Measurements from ENCODE around the gene ADAM15. TPM values are rescaled to one million over a fixed set of nuclear protein-coding genes. Genes with fewer than 3 reads are reported as not detected.

The ADAM15 gene
- total and polyA plus RNA-seq, 12 donors, result 46.7 to 305 (median 65.0) TPM

DNA sequence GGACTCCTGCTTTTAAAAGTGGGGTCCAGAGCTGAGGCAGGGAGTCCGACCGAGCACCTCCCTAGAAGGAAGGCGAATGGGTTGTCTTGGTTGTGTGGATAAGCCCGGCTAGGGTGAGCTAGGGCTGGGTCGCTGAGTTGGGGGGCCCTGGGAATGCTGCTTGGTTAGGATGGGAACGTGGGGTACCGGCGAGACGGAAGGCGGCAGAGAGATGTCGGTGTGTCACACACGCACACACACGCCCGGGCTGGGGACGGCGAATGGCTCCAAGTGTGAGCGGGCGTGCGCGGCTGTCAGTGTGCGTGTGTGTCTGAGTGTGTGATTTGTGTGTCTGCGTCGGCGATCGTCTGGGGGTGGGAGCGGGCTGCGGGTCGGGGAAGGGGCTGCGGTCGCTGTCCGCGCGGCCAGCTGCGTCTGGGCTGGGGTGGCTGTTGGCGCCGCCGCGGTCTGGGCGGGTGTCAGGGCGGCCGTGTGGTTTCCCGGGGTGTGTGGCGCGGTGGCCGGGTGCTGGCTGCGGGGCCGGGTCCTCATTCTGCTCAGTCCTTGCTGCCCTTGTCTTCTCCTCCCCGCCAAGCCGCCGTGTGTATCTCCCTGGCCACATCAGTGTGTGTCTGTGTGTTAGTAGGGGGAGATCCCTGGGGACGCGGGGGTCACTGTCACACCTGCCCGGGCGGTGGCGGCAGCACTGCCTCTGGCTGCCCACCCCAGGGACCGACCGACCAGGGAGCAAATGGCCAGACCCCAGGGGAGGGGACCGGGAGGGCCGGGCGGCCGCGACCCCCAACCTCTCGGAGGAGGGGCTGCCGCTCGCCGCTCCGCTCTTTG, 28.6 kb downstream of the ADAM15 start:
- TF ChIP-seq, protein P1, sequence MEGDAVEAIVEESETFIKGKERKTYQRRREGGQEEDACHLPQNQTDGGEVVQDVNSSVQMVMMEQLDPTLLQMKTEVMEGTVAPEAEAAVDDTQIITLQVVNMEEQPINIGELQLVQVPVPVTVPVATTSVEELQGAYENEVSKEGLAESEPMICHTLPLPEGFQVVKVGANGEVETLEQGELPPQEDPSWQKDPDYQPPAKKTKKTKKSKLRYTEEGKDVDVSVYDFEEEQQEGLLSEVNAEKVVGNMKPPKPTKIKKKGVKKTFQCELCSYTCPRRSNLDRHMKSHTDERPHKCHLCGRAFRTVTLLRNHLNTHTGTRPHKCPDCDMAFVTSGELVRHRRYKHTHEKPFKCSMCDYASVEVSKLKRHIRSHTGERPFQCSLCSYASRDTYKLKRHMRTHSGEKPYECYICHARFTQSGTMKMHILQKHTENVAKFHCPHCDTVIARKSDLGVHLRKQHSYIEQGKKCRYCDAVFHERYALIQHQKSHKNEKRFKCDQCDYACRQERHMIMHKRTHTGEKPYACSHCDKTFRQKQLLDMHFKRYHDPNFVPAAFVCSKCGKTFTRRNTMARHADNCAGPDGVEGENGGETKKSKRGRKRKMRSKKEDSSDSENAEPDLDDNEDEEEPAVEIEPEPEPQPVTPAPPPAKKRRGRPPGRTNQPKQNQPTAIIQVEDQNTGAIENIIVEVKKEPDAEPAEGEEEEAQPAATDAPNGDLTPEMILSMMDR (IDR thresholded peaks at IDR 0.05), result no peak
- Histone ChIP-seq H3K9me3 (no peaks in the 10 kb centered on the region), H3K36me3 (no peaks in the 10 kb centered on the region), H3K27me3 (peaks cover 39 to 67% (median 53%) of the 10 kb centered on the region in 7 donors), H3K27ac (no peak overlapping the region), H3K4me3 (peak overlapping the region in 8 of 10 donors; percentile 28 to 58 (median 49)), H3K4me1 (peaks cover 29 to 61% (median 49%) of the 10 kb centered on the region in 9 donors)
- WGBS, 2 donors, result 1% methylated on average over 57 to 67 of the region's 67 CpGs
- intact Hi-C loops (cut with DNase I), result loop anchor here in 2 of 10 donors (5.0 to 10.0 kb wide), 2 partner anchors 32 to 525 kb away; partner anchors contain the start of gene UBE2Q1 (in 1 of the 2)
- DNase-seq (peak in 1 of 2 donors; percentile 18), ATAC-seq (no peak)

DNA sequence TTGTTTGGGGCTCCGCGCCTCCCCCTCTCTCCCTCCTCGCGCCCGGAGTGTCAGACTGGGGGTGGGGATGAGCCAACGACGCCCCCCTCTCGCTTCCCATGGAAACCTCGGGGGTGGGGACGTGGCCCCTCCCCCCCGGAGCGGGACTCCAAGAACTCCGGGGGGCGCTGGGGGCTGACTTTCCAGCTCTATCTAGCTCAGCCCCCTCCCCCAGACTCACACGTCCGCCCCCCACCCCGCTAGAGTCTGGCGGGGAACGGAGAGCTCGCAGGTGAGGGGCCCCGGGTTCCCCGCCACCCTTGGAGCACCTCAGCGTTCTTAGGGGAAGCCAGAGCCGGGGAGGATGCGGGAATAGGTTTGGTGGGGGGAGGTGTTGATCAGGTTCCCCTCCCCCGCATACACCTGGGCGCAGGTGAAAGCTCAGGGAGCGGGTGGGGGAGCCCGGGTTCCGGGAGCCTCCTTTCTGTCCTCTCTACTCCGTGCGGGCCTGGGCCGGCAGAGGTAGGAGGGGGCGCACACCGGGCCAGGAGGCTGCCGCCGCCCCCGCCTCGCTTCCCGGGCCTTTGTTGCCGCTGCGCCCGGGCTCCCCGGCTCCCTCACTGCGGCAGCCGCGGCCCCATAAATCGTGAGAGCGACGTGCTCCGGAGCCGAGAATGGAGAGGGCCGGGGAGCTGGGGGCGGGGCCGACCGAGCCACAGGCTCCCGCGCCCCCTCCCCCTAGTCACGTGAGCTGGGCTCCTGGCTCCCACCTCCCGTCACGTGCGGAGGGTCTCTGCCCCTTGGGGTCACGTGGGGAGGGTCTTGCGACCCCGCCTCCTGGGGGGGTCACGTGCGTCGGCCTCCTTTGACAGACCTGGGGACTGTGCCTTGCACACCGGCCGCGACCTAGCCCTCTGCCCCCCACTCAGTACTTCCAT, 29.5 kb downstream of the ADAM15 start:
- no peak overlapping the region for H3K27ac ChIP-seq
- no peaks in the 10 kb centered on the region for H3K36me3 ChIP-seq
- peak in 1 of 2 donors; percentile 19 for DNase-seq
- H3K4me1 ChIP-seq, result peaks cover 30 to 65% (median 51%) of the 10 kb centered on the region in 9 donors
- H3K9me3 ChIP-seq, result no peaks in the 10 kb centered on the region
- intact Hi-C loops (cut with DNase I), result loop anchor here in 2 of 10 donors (5.0 to 10.0 kb wide), 2 partner anchors 33 to 526 kb away; partner anchors contain the start of gene UBE2Q1 (in 1 of the 2)
- TF ChIP-seq, protein P1 (IDR thresholded peaks at IDR 0.05), result no peak
- peaks cover 39 to 67% (median 53%) of the 10 kb centered on the region in 7 donors for H3K27me3 ChIP-seq
- 1% methylated on average over 55 to 71 of the region's 71 CpGs for whole genome bisulfite sequencing, 2 donors
- ATAC-seq, result no peak
- H3K4me3 ChIP-seq, result peak overlapping the region; percentile 2 to 58 (median 33)

DNA sequence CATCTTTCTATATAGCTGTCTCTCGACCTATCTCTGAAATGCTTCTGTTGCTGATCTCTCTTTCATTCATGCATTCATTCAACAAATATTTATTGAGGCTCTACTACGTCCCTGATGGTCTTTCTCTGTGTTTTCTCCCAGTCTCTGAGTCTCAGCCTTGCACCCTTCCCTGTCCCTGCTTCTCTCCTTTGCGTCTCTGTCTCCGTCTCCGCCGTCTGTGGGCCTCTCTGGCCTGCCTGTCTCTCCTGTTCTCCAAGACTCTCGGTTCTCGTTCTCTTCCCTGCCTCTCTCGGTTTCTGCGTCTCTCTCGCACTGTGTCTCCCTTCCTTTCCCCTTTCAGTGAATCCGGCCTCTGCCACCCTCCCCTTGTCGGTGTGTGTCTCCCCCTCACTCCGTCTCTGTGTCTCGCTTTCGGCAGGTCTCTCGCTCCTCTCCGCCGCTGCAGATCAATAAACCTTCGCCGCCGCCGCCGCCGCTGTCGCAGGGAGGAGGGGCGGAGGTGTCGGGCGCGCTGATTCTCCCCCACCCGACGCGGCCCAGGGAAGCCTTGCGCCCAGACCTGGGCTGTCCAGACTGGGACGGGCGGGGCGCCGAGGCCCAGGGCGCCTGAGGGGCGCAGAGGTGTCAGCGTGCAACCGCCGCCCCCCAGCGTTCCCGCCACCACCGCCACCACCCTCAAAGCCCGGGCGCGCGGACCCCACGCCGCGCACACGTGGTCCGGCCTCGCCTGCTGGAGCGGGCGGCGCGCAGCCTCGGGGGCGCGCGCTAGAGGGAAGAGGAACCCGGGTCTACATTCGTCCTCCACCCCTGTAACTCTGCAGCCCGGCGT, 30.6 kb downstream of the ADAM15 start:
- Histone ChIP-seq H3K4me1 (peaks cover 33 to 77% (median 60%) of the 10 kb centered on the region in 9 donors), H3K4me3 (peak overlapping the region in 7 of 10 donors; percentile 4 to 58 (median 25)), H3K9me3 (no peaks in the 10 kb centered on the region), H3K27ac (no peak overlapping the region), H3K27me3 (peaks cover 39 to 67% (median 53%) of the 10 kb centered on the region in 7 donors), H3K36me3 (no peaks in the 10 kb centered on the region)
- WGBS, 2 donors, result 2 to 3% methylated on average over 68 of the region's 68 CpGs
- TF ChIP-seq, protein P1 (IDR thresholded peaks at IDR 0.05), result no peak
- intact Hi-C loops (cut with DNase I), result loop anchor here in 2 of 10 donors (5.0 to 10.0 kb wide), 2 partner anchors 34 to 527 kb away; partner anchors contain the start of gene UBE2Q1 (in 1 of the 2)
- ATAC-seq (no peak), DNase-seq (peak in 1 of 2 donors; percentile 23)

Measured in heart right ventricle (tissue), 16 donors.